IPS-NIHi7 (cell line): Measurements from ENCODE around the gene ABHD18.
"Not testable (repeated sequence)": the region's sequence is repeated elsewhere in the genome, so short reads cannot be mapped to it uniquely, and the experiment has no call there.

Source experiments
- DNase-seq: peaks from one replicate; pipeline ENCODE4 v3.0.0; 2012; ENCODE audit warnings: mixed read lengths; ENCODE audit errors: extremely low spot score

The ABHD18 gene

DNA sequence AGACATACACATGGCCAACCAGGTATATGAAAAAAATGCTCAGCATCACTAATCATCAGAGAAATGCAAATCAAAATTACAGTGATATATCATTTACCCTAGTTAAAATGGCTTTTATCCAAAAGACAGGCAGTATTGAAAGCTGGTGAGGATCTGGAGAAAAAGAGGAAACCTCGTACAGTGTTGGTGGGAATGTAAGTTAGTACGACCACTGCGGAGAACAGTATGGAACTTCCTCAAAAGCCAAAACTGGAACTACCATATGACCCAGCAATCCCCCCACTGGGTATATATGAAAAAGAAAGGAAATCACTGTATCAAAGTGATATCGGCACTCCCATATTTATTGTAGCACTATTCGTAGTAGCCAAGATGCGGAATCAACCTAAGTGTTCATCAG is 23.4 kb downstream of the ABHD18 start:
- DNase-seq, result no peak

DNA sequence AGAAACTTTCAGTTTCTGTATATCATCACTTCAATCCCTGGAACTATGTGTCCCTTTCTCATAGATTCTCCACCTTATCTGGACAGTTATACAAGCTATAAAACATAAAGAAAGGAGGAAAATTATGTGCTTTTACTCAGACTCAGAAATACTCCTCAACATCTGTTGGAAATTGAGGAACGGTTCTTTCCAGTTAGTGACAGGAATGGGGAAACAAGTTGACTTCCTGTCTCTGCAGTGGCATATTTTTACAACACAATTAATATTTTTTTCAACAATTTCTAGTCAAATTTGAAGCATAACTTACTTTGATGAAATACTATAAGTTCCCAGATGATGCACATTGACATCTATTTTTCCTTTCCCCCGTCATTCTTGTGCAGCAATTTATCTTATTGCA is 27.9 kb downstream of the ABHD18 start:
- no peak for DNase-seq

DNA sequence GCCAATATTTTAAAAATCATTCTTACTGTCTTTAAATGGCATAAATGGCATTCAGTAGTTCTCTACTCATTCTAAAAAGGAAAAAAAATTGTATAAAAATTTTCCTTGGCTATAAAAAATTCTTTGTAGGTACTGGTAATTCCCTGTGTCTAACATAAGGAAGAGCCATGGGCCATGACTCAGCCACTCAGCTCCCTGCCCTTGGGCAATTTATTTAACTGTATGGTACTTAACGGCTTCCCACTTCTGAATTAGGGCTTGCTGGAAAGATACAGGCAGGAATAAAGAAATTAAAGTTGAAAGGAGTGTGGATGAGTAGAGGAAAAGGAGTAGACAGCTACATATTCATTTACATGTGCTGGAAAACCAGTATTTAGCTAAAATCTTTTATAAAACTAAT is 30.6 kb downstream of the ABHD18 start:
- DNase-seq, result no peak

DNA sequence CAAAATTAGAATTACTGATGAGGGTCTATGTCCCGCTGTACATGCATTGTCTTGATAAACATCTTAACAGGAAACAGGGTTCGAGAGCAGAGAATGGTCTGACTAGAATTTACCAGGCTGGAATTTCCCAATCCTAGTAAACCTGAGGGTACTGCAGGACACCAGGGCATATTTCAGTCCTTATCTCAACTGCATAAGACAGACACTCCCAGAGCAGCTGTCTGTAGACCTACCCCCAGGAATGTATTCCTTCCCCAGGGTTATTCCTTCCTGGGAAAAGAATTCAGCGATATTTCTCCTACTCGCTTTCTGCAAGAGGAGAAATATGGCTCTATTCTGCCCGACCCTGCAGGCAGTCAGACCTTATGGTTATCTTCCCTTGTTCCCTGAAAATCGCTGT is 31.3 kb downstream of the ABHD18 start:
- DNase-seq, result not testable (repeated sequence)

DNA sequence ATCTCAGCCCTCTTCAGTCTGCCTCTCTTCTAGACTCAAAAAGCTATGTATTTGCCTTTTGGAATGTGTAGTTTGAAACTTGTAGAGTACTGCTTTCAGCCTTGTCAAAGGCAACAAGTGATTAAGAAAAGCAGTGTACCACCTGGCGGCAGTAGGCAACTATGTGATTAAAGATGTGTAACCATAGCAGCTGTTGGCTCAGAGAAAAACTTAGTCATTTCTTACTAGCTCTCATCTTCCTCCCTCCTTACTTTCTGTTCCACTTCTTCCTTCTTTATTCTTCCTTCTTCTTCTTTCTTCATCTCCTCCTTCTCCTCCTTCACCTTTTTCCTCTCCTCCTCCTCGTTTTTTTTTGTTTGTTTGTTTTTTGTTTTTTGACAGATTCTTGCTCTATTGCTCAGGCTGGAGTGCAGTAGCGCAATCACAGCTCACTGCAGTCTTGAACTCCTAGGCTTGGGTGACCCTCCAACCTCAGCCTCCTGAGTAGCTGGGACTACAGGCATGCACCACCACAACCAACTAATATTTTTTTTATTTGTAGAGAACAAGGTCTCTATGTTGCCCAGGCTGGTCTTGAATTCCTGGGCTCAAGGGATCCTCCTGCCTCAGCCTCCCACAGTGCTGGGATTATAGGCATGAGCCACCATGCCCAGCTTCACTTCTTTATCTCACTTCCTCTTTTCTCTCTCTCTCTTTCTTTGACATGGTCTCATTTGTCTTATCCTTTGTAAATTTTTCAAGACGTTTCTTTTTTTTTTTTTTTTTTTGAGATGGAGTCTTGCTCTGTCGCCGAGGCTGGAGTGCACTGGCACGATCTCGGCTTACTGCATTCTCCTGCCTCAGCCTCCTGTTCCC is 32.6 kb downstream of the ABHD18 start:
- DNase-seq, result no peak

DNA sequence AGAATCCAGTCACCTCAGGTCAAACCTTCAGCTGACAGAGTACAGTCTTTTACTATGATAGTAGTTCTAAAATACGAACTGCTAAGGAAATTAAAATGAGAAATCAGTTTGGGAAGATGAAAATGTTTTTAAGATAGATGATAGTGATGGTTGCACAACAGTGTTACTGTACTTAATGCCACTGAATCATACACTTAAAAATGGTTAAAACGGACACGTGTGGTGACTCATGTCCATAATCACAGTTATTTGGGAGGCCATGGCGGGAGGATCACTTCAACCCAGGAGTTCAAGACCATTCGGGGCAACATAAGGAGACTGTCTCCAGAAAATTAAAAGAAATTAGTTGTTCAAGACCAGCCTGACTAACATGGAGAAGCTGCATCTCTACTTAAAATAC is 41.4 kb downstream of the ABHD18 start:
- DNase-seq, result no peak

DNA sequence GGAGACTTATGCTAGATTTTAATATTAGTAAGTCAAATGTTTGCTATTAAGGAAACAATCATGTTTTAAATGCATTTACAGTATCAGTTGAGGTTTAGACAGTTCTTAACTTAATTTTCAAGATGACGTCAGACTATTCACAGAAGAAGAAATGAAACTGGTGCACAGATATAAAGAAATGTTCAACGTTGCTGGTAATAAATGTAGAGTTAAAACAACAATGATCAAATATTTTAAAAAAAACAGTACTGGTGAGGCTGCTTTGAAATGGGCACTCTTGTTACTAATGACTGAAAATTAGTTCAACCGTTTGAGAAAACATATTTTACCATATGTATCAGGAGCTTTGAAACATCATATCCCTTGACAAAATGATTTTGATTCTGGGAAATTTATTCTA is 44.2 kb downstream of the ABHD18 start:
- DNase-seq, result no peak

DNA sequence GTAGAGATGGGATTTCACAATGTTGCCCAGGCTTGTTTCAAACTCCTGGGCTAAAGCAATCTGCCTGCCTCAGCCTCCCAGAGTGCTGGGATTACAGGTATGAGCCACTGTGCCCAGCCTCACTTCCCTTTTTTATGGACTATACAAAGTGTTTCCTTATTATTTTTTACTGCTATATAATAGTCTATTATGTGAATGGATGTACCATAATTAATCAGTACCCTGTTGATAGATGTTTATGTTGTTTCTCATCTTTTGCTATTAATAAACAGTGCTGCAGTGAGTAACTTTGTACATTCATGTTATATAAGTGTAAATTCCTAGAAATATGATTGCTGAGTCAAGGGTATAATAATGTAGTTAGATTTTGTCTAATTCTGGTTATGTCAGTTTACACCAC is 60.1 kb downstream of the ABHD18 start:
- DNase-seq, result no peak

DNA sequence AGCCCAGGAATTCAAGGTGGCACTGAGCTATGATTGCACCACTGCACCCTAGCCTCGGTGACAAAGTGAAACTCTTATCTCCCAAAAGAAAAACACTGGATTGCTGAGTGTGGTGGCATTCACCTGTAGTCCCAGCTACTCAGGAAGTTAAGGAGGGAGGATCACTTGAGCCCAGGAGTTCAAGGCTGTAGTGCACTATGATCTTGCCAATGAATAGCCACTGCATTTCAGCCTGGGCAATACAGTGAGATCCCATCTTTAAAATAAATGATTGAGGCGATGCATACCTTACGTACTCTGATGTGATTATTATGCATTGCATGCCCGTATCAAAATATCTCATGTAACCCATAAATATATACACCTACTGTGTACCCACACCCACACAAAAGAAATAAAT is 64.7 kb downstream of the ABHD18 start:
- DNase-seq, result no peak

DNA sequence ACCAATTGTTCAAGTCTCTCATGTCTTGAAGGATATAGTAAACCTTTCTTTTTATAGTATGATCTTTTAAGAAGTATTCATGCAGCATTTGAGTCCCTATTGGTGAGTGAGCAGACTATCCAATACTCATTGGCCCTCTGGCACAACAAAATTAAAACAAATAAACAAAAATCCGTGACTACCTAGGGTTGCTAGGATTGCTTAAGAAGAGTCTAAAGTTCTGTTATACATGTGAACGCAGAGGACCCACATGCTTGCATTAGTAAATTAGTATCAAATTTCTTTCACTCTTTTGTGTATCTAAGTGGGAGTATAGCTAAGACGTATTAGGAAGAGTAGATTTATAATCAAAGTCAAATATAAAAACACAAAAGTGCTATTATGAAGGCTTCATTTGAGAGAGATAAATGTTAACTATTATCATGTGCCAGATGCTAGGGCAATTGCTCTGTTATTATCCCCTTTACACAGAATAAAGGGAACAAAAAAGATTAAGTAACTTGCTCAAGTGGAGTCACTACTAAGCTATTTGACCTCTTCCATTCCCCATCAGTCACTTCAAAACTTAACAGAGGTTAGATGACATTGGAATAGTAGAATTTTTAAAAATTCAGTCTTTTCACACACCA is 66.7 kb downstream of the ABHD18 start:
- no peak for DNase-seq

DNA sequence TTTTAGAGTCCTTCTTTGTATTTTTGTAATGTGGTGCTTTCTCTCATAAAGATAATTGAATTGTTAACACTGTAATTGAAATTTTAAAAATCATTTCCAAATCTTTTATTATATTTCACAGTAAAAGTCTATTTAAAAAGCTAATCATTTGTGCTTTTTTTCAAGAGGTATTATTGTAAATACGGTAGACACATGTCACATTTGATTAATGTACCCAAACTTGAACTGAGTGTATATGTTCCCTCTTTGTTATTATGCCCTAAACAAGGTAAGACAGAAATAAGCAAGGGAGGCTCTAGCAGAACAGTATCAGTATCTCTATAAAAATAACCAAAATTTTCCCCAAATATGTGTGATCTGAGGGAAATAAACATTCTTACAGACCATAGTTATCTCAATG is 74.4 kb downstream of the ABHD18 start:
- DNase-seq, result no peak

DNA sequence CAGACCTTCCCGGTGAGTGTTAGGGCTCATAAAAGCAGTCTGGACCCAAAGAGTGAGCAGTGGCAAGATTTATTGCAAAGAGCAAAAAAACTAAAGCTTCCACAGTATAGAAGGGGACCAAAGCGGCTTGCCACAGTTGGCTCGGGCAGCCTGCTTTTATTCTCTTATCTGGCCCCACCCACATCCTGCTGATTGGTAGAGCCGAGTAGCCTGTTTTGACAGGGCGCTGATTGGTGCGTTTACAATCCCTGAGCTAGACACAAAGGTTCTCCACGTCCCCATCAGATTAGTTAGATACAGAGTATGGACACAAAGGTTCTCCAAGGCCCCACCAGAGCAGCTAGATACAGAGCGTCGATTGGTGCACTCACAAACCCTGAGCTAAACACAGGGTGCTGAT is 81.8 kb downstream of the ABHD18 start:
- DNase-seq, result not testable (repeated sequence)

DNA sequence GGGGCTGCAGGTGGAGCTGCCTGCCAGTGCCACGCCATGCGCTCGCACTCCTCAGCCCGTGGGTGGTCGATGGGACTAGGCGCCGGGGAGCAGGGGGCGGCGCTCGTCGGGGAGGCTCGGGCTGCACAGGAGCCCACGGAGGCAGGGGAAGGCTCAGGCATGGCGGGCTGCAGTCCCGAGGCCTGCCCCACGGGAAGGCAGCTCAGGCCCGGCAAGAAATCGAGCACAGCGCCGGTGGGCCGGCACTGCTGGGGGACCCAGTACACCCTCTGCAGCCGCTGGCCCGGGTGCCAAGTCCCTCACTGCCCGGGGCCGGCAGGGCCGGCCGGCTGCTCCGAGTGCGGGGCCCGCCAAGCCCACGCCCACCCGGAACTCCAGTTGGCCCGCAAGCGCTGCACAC is 82.3 kb downstream of the ABHD18 start:
- DNase-seq, result not testable (repeated sequence)

DNA sequence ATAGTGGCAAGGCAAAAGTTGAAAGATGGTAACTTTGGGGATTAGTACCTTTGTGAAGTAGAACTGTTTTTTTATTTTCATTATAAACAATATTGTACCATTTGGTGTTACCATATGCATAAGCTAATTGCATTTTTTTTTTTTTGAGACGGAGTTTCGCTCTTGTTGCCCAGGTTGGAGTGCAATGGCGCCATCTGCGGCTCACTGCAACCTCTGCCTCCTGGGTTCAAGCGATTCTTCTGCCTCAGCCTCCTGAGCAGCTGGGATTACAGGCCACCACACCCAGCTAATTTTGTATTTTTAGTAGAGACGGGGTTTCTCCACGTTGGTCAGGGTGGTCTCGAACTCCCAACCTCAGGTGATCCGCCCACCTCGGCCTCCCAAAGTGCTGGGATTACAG is 86.0 kb downstream of the ABHD18 start:
- DNase-seq, result not testable (repeated sequence)

DNA sequence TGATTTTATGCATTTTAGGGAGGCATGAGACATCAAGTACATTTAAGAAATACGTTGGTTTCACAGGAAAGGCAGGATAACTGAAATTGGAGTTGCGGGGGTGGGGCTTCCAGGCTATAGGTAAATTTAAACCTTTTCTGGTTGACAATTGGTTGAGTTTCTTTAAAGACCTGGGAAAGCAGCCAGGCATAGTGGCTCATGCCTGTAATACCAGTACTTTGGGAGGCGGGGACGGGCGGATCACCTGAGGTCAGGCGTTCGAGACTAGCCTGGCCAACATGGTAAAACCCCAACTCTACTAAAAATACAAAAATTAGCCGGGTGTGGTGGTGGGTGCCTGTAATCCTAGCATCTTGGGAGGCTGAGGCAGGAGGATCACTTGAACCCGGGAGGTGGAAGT is 89.7 kb downstream of the ABHD18 start:
- DNase-seq, result peak; percentile 9

DNA sequence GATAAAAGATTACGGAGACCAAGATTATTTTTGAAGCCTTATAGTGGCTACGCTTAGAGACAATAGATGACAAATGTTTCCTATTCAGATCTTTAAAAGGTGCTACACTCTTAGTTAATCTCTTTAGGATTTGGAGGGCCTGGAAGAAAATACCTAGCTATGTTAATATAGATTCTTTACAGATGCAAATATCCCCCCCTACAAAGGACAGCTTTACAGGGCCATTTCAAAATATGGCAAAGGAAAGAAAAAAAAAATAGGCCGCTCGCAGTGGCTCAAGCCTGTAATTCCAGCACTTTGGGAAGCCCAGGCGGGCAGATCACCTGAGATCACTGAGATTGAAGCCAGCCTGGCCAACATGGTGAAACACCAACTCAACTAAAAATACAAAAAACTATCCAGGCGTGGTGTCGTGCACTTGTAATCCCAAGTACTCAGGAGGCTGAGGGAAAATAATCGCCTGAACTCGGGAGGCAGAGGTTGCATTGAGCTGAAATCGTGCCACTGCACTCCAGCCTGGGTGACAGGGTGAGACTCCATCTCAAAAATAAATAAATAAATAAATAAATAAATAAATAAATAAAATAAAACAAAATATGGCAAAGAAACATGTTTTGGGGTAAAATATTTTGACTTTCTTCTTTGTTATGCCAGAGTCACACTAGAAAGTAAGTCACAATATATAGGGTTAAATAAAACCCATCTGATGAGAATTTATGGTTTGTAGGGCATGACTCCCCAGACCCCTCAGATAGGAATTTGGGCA is 90.4 kb downstream of the ABHD18 start:
- DNase-seq, result peak; percentile 7

DNA sequence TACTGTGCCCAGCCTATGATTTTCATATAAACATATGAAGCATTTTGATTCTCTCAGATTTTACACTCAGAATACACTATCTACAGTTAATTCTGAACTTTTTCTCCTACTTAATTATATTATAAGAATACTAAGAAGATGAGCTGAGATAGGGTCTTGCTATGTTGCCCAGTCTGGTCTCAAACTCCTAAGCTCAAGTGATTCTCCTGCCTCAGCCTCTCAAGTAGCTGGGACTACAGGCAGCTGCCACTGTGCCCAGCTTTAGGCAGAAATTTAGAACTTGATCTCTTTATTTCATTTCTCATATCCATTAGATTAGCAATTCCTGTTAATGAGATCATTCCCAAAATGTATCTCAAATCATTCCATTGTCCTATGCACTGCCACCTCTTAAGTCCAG is 91.2 kb downstream of the ABHD18 start:
- DNase-seq, result no peak

DNA sequence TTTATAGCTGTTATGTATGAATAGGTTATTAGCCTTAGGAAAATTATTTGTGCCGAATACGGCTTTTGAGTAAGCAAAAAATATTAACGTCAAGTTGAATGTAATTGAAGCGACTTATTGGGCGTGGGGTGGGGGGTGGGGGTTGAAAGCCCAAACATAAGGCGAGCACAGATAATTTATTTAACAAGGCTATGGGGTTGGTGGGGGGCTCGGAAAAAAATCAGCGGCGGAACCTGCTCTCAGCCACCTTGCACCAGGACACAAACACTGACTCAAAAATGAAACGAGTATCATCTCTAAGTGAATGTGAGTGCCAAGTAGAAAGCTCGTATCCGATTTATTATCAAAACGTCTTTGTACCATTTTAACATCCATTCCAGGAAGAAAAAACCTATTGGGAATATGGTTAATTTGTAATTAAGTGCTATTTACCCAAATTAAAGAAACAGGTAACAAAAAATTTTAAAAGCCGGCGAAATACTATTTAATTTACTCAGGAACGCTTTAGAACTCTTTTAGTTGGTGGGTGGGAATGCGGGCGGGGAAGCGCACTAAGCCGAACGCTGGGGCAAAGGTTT is 95.0 kb downstream of the ABHD18 start:
- no peak for DNase-seq

DNA sequence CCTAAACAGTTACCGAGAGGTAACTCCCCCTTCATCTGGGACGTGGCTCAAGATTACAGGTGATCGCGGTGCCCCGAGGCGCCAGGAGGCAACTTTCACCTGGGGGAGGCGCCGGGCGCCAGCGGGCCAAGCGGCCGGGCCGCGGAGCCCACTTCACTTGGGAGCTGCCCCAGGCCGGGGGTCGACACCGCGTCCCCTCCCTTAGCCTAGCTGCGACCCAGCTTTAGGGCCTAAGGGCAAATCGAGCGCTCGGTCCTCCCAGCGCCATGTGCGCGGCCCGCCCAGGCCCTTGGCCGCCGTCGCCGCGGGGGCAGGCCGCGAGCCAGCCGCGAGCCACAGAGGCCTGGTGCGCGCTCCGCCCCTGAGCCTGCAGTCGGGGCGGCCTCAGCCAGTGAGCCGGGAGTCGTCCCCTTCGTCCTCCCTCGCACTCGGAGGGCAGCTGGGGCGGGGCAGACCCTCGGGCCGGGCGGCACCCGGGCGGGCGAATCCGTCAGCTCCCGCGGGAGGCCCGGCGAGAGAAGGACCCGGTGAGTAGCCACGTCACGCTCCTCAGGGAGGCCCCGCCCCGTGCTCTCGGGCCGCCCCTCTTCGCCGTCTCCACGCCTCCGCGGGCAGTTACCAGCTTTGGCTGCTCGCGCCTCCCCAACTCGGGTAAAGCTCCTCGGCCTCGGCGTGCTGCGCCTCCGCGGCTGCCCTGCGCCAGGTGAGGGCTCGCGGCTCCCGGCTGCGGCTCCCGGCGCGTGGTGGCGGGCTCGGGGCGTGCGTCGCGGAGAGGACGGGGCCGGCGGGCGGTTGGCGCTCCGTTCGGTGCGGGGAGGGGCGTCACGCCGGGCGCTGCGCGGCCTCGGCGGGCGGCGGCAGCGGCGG is 95.7 kb downstream of the ABHD18 start, which contains the start of gene LARP1B:
LARP1B (plus strand) TSS at position 614 of the 867 bp plus-strand sequence. CDS start 13,640 bp downstream, outside the sequence.
- DNase-seq, result peak; percentile 96

DNA sequence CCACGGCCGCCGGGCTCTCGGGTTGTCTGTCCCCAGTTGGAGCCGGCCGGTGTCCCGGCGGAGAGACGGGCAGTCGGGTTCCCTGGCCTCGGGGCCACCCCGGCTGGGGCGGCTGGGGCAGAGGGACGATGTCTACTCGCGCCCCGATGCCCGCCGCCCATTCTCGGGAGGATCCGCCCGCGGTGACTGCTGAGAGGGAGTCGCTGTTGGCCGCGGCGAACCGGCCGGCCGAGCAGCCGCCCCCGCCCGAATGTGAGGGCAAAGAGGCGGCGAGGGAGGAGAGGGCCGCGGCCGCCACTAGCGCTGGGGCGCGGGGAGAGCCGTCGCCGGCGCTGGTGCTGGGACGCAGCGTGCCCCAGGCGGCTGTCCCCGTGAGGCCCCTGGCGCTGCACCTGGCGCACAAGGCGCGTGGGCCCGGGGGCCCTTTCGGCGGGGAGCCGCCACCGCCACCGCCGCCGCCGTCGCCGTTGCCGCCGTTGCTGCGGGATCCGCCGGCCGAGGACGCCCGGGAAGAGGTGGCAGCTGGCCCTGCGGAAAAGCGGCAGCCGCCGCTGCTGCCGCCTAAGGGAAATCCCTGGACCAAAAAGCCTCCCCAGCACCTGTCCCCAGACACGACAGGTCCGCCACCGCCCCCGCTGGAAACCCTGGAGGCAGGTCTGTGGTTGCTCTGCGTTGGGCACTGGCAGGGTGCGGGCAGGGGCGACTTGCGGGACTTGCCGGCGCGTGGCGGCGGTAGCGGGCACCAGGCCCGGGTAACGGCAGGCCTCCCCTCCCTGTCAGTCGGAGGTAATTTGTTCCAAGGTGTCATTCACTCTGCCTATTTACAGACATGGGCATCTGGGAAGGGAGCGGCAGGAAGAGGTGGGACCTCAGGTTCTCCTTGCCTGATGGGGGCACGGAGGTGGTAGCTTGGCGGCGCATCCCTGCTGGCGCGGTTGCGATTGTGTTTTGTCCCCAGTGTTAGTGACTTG is 96.6 kb downstream of the ABHD18 start:
- DNase-seq, result peak; percentile 40
